ENCODE data around the gene VDR. TPM values are rescaled to one million over a fixed set of nuclear protein-coding genes. Genes with fewer than 3 reads are reported as not detected.

VDR gene
- total and polyA plus RNA-seq, 2 experiments from 2014 or later: 3.2 to 4.9 TPM

- no peak for TF ChIP-seq EZH2phosphoT487 (IDR thresholded peaks at IDR 0.05; ENCODE audit: low read depth, severe bottlenecking, unreplicated experiment)
- no peak for TF ChIP-seq EZH2 (IDR thresholded peaks at IDR 0.05; ENCODE audit: borderline replicate concordance)
- no peak for TF ChIP-seq CTCF (IDR thresholded peaks at IDR 0.05; ENCODE audit: poor library complexity)
- 98% methylated on average over 7 of the region's 7 CpGs for WGBS (ENCODE audit: low lambda C conversion rate, missing lambda C conversion rate)
- no peaks in the 10 kb centered on the region for H3K27me3 ChIP-seq
- peaks cover 57% of the 10 kb centered on the region for H3K79me2 ChIP-seq
- H3K4me1 ChIP-seq (ENCODE audit: insufficient read depth): peaks cover 2% of the 10 kb centered on the region
- no peak overlapping the region for H3K27ac ChIP-seq
- no peak overlapping the region for H3K4me2 ChIP-seq
- H3K4me3 ChIP-seq: no peak overlapping the region
- no peak overlapping the region for H2AFZ ChIP-seq
- H4K20me1 ChIP-seq (ENCODE audit: insufficient read depth, poor library complexity, severe bottlenecking): peaks cover 46% of the 10 kb centered on the region
- H3K36me3 ChIP-seq (replicated peaks; ENCODE audit: insufficient read depth, low read depth): no peaks in the 10 kb centered on the region
- H3K9me3 ChIP-seq (ENCODE audit: low read depth): no peaks in the 10 kb centered on the region
- no peaks in the 10 kb centered on the region for H3K9me2 ChIP-seq (replicated peaks; ENCODE audit: insufficient read depth)
- DNase-seq (ENCODE audit: low spot score): no peak
These were observed 104.2 kb downstream of the VDR start for GRCh38 chr12:47800582-47800981.

- H3K9me3 ChIP-seq (ENCODE audit: low read depth): no peaks in the 10 kb centered on the region
- no peak overlapping the region for H2AFZ ChIP-seq
- peaks cover 46% of the 10 kb centered on the region for H3K79me2 ChIP-seq
- no peak overlapping the region for H3K4me3 ChIP-seq
- H3K27ac ChIP-seq: no peak overlapping the region
- DNase-seq (ENCODE audit: low spot score): no peak
- no peaks in the 10 kb centered on the region for H3K4me1 ChIP-seq (ENCODE audit: insufficient read depth)
- 90% methylated on average over 7 of the region's 7 CpGs for WGBS (ENCODE audit: low lambda C conversion rate, missing lambda C conversion rate)
- H3K36me3 ChIP-seq (replicated peaks; ENCODE audit: insufficient read depth, low read depth): no peaks in the 10 kb centered on the region
- no peaks in the 10 kb centered on the region for H3K27me3 ChIP-seq
- H4K20me1 ChIP-seq (ENCODE audit: insufficient read depth, poor library complexity, severe bottlenecking): peaks cover 43% of the 10 kb centered on the region
- TF ChIP-seq CTCF (IDR thresholded peaks at IDR 0.05; ENCODE audit: poor library complexity) (no peak), EZH2 (IDR thresholded peaks at IDR 0.05; ENCODE audit: borderline replicate concordance) (no peak)
- H3K9me2 ChIP-seq (replicated peaks; ENCODE audit: insufficient read depth): no peaks in the 10 kb centered on the region
- H3K4me2 ChIP-seq: no peak overlapping the region
These were observed 105.3 kb downstream of the VDR start for GRCh38 chr12:47799357-47799955.

DNA sequence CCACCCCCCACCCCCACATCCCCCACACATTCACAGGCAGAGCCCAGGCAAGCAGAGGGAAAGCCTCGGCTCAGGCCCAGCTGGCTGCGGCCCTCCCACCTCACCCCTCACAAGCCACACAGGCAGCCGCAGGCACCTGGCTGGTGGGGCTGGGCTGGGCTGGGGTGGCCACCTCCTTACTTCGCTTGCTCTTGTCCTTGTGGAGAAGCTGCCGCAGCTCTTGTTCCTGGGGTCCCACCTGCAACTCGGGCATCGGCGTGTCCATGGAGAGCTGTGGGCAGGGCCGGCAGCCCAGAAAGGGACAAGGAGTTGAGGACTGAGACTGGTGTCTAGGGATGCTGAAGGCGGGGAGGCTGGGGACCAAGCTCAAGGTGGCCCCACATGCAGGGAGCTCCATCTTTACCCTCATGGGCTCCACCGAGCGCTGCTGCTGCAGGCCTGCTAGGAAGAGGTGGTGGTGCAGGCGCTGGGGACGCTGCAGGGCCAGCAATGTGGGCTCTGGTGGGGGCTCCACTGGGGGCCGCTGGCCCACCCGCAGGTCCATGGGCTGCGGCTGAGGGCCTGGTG is 106.3 kb downstream of the VDR start:
- H3K27ac ChIP-seq: no peak overlapping the region
- no peak for TF ChIP-seq EZH2phosphoT487 (IDR thresholded peaks at IDR 0.05; ENCODE audit: low read depth, severe bottlenecking, unreplicated experiment)
- no peak for TF ChIP-seq EZH2 (IDR thresholded peaks at IDR 0.05; ENCODE audit: borderline replicate concordance)
- no peak for TF ChIP-seq CTCF (IDR thresholded peaks at IDR 0.05; ENCODE audit: poor library complexity)
- peaks cover 36% of the 10 kb centered on the region for H3K79me2 ChIP-seq
- no peaks in the 10 kb centered on the region for H3K9me2 ChIP-seq (replicated peaks; ENCODE audit: insufficient read depth)
- no peak for DNase-seq (ENCODE audit: low spot score)
- H4K20me1 ChIP-seq (ENCODE audit: insufficient read depth, poor library complexity, severe bottlenecking): peaks cover 37% of the 10 kb centered on the region
- WGBS (ENCODE audit: low lambda C conversion rate, missing lambda C conversion rate): 95% methylated on average over 17 of the region's 17 CpGs
- no peak overlapping the region for H3K4me2 ChIP-seq
- H3K4me1 ChIP-seq (ENCODE audit: insufficient read depth): no peaks in the 10 kb centered on the region
- no peaks in the 10 kb centered on the region for H3K9me3 ChIP-seq (ENCODE audit: low read depth)
- H3K27me3 ChIP-seq: no peaks in the 10 kb centered on the region
- H3K36me3 ChIP-seq (replicated peaks; ENCODE audit: insufficient read depth, low read depth): no peaks in the 10 kb centered on the region
- H3K4me3 ChIP-seq: no peak overlapping the region
- no peak overlapping the region for H2AFZ ChIP-seq
